Left ventricle myocardium inferior (tissue), 1 donor: ENCODE data around the gene AUTS2. TPM values are rescaled to one million over a fixed set of nuclear protein-coding genes. Genes with fewer than 3 reads are reported as not detected.

Experiments
- DNase-seq: peaks from one replicate; pipeline ENCODE4 v3.0.0-alpha.2; 2020
- H3K27ac ChIP-seq: fragments of 200-600 bp; replicated peaks from 2 replicates; pipeline ENCODE4 v1.8.0; 2021
- H3K27me3 ChIP-seq: fragments of 200-600 bp; 2 replicates; pipeline ENCODE4 v1.8.0; 2021; ENCODE audit warnings: low read depth
- H3K36me3 ChIP-seq: fragments of 200-600 bp; 2 replicates; pipeline ENCODE4 v1.8.0; 2021
- H3K4me1 ChIP-seq: fragments of 200-600 bp; 2 replicates; pipeline ENCODE4 v1.8.0; 2021
- H3K4me3 ChIP-seq: fragments of 200-600 bp; 2 replicates; pipeline ENCODE4 v1.8.0; 2021; ENCODE audit warnings: mild to moderate bottlenecking, moderate library complexity
- H3K9me3 ChIP-seq: fragments of 200-600 bp; replicated peaks from 2 replicates; pipeline ENCODE4 v1.8.0; 2021
- intact Hi-C: fragments of 100-400 bp; cut with micrococcal nuclease; formaldehyde crosslinking; loops from one replicate; pipeline ENCODE4 v1.11.0; 2022
- total RNA-seq: library from RNA; stranded (reverse); fragmentation: NEBNext Ultra II Directional; extraction: Animal tissue kit (Norgen Biotek cat#: 25700); gene quantifications from one replicate; pipeline ENCODE4 v1.2.1, GENCODE V29; 2021
- TF ChIP-seq, protein P1 (sequence below): fragments of 200-600 bp; IDR thresholded peaks from 2 replicates; pipeline ENCODE4 v1.8.0; 2021; ENCODE audit warnings: antibody characterized with exemption, mild to moderate bottlenecking, borderline replicate concordance
- donor health status: DM: no; HTN: yes; CAD: no; lungs with severe emphysema.

The AUTS2 gene
- total RNA-seq, 1 donor from 2014 or later: 10.5 TPM

DNA sequence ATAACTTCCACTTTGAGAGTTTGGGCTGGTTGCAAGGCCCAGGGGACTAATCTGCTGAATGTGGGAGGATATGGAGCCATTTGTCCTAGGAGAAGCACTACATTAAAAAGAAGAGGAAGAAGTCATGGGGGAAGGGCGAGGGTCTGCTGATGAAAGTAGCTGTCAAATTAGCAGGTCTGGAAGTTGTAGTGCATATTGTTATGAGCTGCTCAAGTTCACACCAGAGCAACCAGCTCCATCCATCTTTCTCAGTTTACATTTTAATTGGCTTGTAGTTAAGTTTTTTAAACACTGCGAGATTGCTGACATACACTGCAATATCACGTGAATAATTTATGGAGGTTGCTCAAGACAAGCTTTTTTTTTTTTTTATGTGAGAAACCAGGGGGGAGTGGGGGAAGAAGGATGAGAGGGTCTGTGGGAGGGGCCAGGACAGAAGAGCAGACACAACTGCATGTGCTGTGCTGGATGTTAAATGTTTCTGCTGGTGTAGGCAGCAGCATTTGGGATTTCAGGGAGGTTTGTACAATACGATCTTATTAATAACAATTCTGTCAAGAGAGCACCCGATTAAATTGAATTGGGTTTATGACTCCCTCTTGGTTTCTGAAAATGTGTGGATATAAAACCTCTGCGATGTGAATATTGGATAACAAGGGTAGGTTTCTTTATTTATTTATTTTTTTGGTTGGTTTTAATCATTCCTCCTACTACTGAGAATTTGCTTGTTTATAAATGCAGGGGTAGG is 774.7 kb downstream of the AUTS2 start:
- no peak for DNase-seq
- intact Hi-C loops: no loop called here
- Histone ChIP-seq H3K27me3 (no peaks in the 10 kb centered on the region), H3K4me1 (peaks cover 19% of the 10 kb centered on the region), H3K9me3 (peaks cover under 1% of the 10 kb centered on the region), H3K27ac (no peak overlapping the region), H3K4me3 (no peak overlapping the region), H3K36me3 (no peaks in the 10 kb centered on the region)
- TF ChIP-seq, protein P1, sequence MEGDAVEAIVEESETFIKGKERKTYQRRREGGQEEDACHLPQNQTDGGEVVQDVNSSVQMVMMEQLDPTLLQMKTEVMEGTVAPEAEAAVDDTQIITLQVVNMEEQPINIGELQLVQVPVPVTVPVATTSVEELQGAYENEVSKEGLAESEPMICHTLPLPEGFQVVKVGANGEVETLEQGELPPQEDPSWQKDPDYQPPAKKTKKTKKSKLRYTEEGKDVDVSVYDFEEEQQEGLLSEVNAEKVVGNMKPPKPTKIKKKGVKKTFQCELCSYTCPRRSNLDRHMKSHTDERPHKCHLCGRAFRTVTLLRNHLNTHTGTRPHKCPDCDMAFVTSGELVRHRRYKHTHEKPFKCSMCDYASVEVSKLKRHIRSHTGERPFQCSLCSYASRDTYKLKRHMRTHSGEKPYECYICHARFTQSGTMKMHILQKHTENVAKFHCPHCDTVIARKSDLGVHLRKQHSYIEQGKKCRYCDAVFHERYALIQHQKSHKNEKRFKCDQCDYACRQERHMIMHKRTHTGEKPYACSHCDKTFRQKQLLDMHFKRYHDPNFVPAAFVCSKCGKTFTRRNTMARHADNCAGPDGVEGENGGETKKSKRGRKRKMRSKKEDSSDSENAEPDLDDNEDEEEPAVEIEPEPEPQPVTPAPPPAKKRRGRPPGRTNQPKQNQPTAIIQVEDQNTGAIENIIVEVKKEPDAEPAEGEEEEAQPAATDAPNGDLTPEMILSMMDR: no peak

DNA sequence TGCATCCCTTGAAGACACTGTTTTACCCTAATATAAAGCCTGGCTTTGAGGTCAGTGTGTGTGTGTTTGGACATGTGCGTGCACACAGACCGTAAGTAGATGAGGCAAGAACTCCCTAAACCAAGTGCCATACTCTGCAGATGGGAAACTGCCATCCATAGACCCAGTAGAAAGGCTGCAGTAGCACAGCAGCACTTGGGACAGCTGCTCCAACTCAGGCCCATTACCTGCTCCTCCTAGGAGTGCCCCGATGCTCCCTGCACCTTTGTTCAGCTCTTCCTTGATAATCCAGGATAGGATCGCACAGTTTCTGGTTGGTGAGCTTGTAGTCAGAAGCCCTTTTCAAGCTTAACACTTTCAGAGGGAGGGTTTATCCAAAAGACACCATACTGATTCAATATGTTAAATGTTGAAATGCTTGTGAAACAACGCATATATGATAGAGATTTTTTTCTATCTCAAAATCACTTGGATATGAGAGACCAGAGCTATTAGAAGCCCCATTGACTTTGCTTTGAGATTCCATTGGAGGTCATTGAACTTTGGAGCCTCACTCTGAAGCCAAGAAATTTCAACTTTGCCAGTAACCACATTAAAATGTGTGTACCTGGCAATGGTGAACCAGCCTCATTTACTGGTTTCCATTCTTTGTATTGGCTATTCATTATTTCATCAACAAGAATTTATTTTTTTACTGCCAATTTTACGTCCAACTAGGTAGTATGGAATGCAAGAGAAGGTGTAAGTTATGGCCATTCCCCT is 776.7 kb downstream of the AUTS2 start:
- TF ChIP-seq, protein P1: no peak
- peaks cover 19% of the 10 kb centered on the region for H3K4me1 ChIP-seq
- no peaks in the 10 kb centered on the region for H3K36me3 ChIP-seq
- H3K27me3 ChIP-seq: no peaks in the 10 kb centered on the region
- no peak for DNase-seq
- H3K27ac ChIP-seq: no peak overlapping the region
- H3K9me3 ChIP-seq: peaks cover 4% of the 10 kb centered on the region
- intact Hi-C loops: no loop called here
- H3K4me3 ChIP-seq: no peak overlapping the region

DNA sequence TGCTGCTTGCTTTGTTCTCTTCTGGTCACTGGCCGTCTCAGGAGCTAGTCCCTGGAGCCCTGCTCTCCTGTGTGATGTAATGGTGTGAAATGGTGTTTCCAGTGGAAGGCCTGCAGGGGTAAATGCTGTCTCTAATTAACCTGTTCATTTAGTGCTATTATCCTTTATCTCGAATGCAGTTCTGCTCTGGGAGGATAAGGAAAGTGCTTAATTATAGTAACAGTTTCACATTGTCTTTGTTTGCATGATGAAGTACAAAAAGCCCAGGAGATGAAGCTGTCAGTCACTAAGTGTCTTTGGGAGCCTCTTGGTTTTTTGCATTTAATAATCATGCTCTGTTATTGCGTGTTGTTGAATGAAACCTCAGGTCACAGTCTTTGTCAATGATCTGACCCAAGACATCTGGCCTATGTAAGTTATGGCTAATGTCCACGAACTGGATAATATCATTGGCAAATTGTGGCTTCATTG is 778.3 kb downstream of the AUTS2 start:
- TF ChIP-seq, protein P1: no peak
- intact Hi-C loops: no loop called here
- H3K9me3 ChIP-seq: peaks cover 4% of the 10 kb centered on the region

DNA sequence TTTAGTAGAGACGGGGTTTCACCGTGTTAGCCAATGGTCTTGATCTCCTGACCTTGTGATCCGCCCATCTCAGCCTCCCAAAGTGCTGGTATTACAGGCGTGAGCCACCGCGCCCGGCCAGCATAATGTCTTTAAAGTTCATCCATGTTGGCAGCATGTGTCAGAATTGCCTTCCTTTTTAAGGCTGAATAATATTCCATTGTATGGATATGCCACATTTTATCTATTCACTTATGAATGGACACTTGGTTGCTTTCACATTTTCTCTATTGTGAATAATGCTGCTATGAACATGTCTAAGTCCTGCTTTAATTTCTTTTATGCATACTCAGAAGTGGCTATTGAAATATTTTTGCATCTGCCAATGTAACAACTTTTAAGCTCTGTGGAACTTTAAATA is 779.7 kb downstream of the AUTS2 start:
- Histone ChIP-seq H3K27ac (no peak overlapping the region), H3K4me3 (no peak overlapping the region), H3K27me3 (no peaks in the 10 kb centered on the region), H3K4me1 (peaks cover 14% of the 10 kb centered on the region), H3K9me3 (peaks cover 4% of the 10 kb centered on the region), H3K36me3 (no peaks in the 10 kb centered on the region)
- TF ChIP-seq, protein P1: no peak
- intact Hi-C loops: no loop called here
- no peak for DNase-seq

More for the DNA sequence above, 778.3 kb downstream of the AUTS2 start:
- Histone ChIP-seq H3K27ac (no peak overlapping the region), H3K36me3 (no peaks in the 10 kb centered on the region), H3K27me3 (no peaks in the 10 kb centered on the region), H3K4me3 (no peak overlapping the region), H3K4me1 (peaks cover 19% of the 10 kb centered on the region)
- DNase-seq: no peak

DNA sequence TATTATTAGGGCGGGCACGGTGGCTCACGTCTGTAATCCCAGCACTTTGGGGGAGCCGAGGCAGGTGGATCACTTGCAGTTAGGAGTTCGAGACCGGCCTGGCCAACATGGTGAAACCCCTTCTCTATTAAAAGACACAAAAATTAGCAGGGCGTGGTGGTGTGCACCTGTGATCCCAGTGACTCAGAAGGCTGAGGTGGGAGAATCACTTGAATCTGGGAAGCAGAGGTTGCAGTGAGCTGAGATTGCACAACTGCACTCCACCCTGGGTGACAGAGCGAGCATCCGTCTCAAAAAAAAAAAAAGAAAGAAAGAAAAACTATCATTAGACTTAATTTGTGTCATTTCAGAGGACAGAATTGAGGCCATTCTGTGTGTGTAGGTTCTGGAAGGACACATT is 780.9 kb downstream of the AUTS2 start:
- TF ChIP-seq, protein P1: no peak
- no peak overlapping the region for H3K27ac ChIP-seq
- intact Hi-C loops: no loop called here

More for the DNA sequence above, 780.9 kb downstream of the AUTS2 start:
- no peaks in the 10 kb centered on the region for H3K36me3 ChIP-seq
- peaks cover 4% of the 10 kb centered on the region for H3K9me3 ChIP-seq
- peaks cover 14% of the 10 kb centered on the region for H3K4me1 ChIP-seq
- no peak for DNase-seq
- no peak overlapping the region for H3K4me3 ChIP-seq
- H3K27me3 ChIP-seq: no peaks in the 10 kb centered on the region
